ENCODE results near the gene CSNK2A1. TPM values are rescaled to one million over a fixed set of nuclear protein-coding genes. Genes with fewer than 3 reads are reported as not detected.
"Not testable (repeated sequence)": the region's sequence is repeated elsewhere in the genome, so short reads cannot be mapped to it uniquely, and the experiment has no call there.

Gene CSNK2A1
- total and polyA plus RNA-seq, 11 donors: 30.3 to 136 (median 119) TPM

- TF ChIP-seq CTCF (IDR thresholded peaks at IDR 0.05): no peak
- TF ChIP-seq POLR2A (IDR thresholded peaks at IDR 0.05): no peak
- H3K36me3 ChIP-seq: no peaks in the 10 kb centered on the region
- H3K27me3 ChIP-seq: no peaks in the 10 kb centered on the region
- H3K27ac ChIP-seq: peak overlapping the region in 5 of 12 donors; percentile 1 to 96 (median 90)
- WGBS, 4 donors: 28 to 50% (median 39%) methylated on average over 2 of the region's 2 CpGs
- intact Hi-C loops (cut with DNase I): loop anchor here in 3 of 10 donors (5.0 kb wide), 2 partner anchors 53 to 108 kb away; partner anchors contain the start of gene RBCK1 (in 3 of the 3)
- no peaks in the 10 kb centered on the region for H3K9me3 ChIP-seq
- H3K4me3 ChIP-seq: peak overlapping the region in 10 of 12 donors; percentile 55 to 95 (median 88)
- DNase-seq (no peak), ATAC-seq (peak in 1 of 4 donors; percentile 36)
- peaks cover 10 to 51% (median 37%) of the 10 kb centered on the region in 12 donors for H3K4me1 ChIP-seq
Measured at GRCh38 chr20:460707-461106, 82.9 kb downstream of the CSNK2A1 start.

- peak overlapping the region in 5 of 12 donors; percentile 14 to 94 (median 82) for H3K4me3 ChIP-seq
- peak overlapping the region in 3 of 12 donors; percentile 26 to 47 (median 35) for H3K27ac ChIP-seq
- no peaks in the 10 kb centered on the region for H3K9me3 ChIP-seq
- intact Hi-C loops (cut with DNase I): loop anchor here in 3 of 10 donors (5.0 kb wide), 2 partner anchors 53 to 108 kb away; partner anchors contain the start of gene RBCK1 (in 3 of the 3)
- 10 to 15% (median 13%) methylated on average over 3 of the region's 3 CpGs for WGBS, 4 donors
- no peak for ATAC-seq
- no peak for DNase-seq
- peaks cover 10 to 51% (median 37%) of the 10 kb centered on the region in 12 donors for H3K4me1 ChIP-seq
- no peak for TF ChIP-seq CTCF (IDR thresholded peaks at IDR 0.05)
- no peak for TF ChIP-seq POLR2A (IDR thresholded peaks at IDR 0.05)
- no peaks in the 10 kb centered on the region for H3K27me3 ChIP-seq
- H3K36me3 ChIP-seq: no peaks in the 10 kb centered on the region
Measured at GRCh38 chr20:460180-460579, 83.4 kb downstream of the CSNK2A1 start.

GRCh38 chr20:458776-459175 is 84.8 kb downstream of the CSNK2A1 start:
- H3K9me3 ChIP-seq: no peaks in the 10 kb centered on the region
- no peaks in the 10 kb centered on the region for H3K36me3 ChIP-seq
- no peak for DNase-seq
- H3K4me1 ChIP-seq: peaks cover 10 to 56% (median 38%) of the 10 kb centered on the region in 12 donors
- H3K27ac ChIP-seq: peak overlapping the region in 7 of 12 donors; percentile 12 to 47 (median 31)
- no peaks in the 10 kb centered on the region for H3K27me3 ChIP-seq
- intact Hi-C loops (cut with DNase I): loop anchor here in 1 of 10 donors (5.0 kb wide), 1 partner anchor 51 kb away; the partner anchor contains the start of gene RBCK1
- H3K4me3 ChIP-seq: peak overlapping the region in 1 of 12 donors; percentile 4
- ATAC-seq: no peak
- TF ChIP-seq POLR2A (IDR thresholded peaks at IDR 0.05) (no peak), CTCF (IDR thresholded peaks at IDR 0.05) (no peak)
- 16 to 37% (median 24%) methylated on average over 6 of the region's 6 CpGs for WGBS, 4 donors

- intact Hi-C loops (cut with DNase I): loop anchor here in 1 of 10 donors (5.0 kb wide), 1 partner anchor 48 kb away; the partner anchor contains the start of gene RBCK1
- Histone ChIP-seq H3K4me3 (no peak overlapping the region), H3K4me1 (peaks cover 6 to 40% (median 19%) of the 10 kb centered on the region in 12 donors), H3K36me3 (peaks cover 0 to 13% (median 0%) of the 10 kb centered on the region in 9 donors), H3K27ac (no peak overlapping the region), H3K9me3 (no peaks in the 10 kb centered on the region), H3K27me3 (no peaks in the 10 kb centered on the region)
- TF ChIP-seq POLR2A (IDR thresholded peaks at IDR 0.05) (no peak), CTCF (IDR thresholded peaks at IDR 0.05) (no peak)
- 50 to 73% (median 68%) methylated on average over 3 of the region's 3 CpGs for WGBS, 4 donors
- no peak for ATAC-seq
- DNase-seq: no peak
Measured at GRCh38 chr20:454951-455350, 88.6 kb downstream of the CSNK2A1 start.

GRCh38 chr20:452021-452420 is 91.6 kb downstream of the CSNK2A1 start:
- ATAC-seq; DNase-seq; H3K9me3 ChIP-seq; H3K27me3 ChIP-seq; intact Hi-C loops (cut with DNase I); H3K27ac ChIP-seq; H3K4me3 ChIP-seq: not testable (repeated sequence)
- Histone ChIP-seq H3K4me1 (peaks cover 0 to 13% (median 0%) of the 10 kb centered on the region in 12 donors), H3K36me3 (peaks cover 0 to 26% (median 8%) of the 10 kb centered on the region in 9 donors)
- WGBS, 4 donors: 87 to 89% (median 88%) methylated on average over 11 of the region's 11 CpGs
